Upper lobe of right lung (tissue), 1 donor: ENCODE data around the gene ZNF618. TPM values are rescaled to one million over a fixed set of nuclear protein-coding genes. Genes with fewer than 3 reads are reported as not detected.

ENCODE experiments used
- ATAC-seq: fragments of 200-7000 bp; cut with Tn5 transposase; one replicate; pipeline ENCODE4 v1.9.1; 2020; ENCODE audit warnings: mild to moderate bottlenecking, moderate library complexity
- DNase-seq: peaks from one replicate; pipeline ENCODE4 v3.0.0-alpha.2; 2020
- H3K27ac ChIP-seq: fragments of 200-600 bp; one replicate; pipeline ENCODE4 v1.8.0; 2022
- H3K27me3 ChIP-seq: fragments of 200-600 bp; one replicate; pipeline ENCODE4 v1.8.0; 2022; ENCODE audit warnings: mild to moderate bottlenecking
- H3K36me3 ChIP-seq: fragments of 200-600 bp; one replicate; pipeline ENCODE4 v1.8.0; 2022
- H3K4me1 ChIP-seq: fragments of 200-600 bp; one replicate; pipeline ENCODE4 v1.8.0; 2022
- H3K4me3 ChIP-seq: fragments of 200-600 bp; one replicate; pipeline ENCODE4 v1.8.0; 2022; ENCODE audit warnings: mild to moderate bottlenecking
- H3K9me3 ChIP-seq: fragments of 200-600 bp; one replicate; pipeline ENCODE4 v1.8.0; 2022
- CTCF ChIP-seq: fragments of 200-600 bp; IDR thresholded peaks from one replicate; pipeline ENCODE4 v1.8.0; 2022; ENCODE audit warnings: antibody characterized with exemption
- intact Hi-C: fragments of 100-400 bp; cut with DNase I; formaldehyde crosslinking; loops from one replicate; pipeline ENCODE4 v1.11.0; 2022
- total RNA-seq: library from RNA; stranded (reverse); fragmentation: NEBNext Ultra II Directional; extraction: Animal tissue kit (Norgen Biotek cat#: 25700); gene quantifications from one replicate; pipeline ENCODE4 v1.2.1, GENCODE V29; 2021
- donor health status: DM: no; HTN: yes; CAD: no; lungs with severe emphysema.

ZNF618 gene
- total RNA-seq, 1 donor from 2014 or later, result 9.8 TPM

GRCh38 chr9:113882636-113883164 lies 6.6 kb downstream of the ZNF618 start:
- ATAC-seq (no peak), DNase-seq (no peak)
- H3K27ac ChIP-seq, result no peak overlapping the region
- no peak overlapping the region for H3K4me3 ChIP-seq
- H3K4me1 ChIP-seq, result peaks cover 35% of the 10 kb centered on the region
- H3K36me3 ChIP-seq, result no peaks in the 10 kb centered on the region
- H3K27me3 ChIP-seq, result no peaks in the 10 kb centered on the region
- intact Hi-C loops, result no loop called here
- no peak for TF ChIP-seq CTCF
- no peaks in the 10 kb centered on the region for H3K9me3 ChIP-seq

DNA sequence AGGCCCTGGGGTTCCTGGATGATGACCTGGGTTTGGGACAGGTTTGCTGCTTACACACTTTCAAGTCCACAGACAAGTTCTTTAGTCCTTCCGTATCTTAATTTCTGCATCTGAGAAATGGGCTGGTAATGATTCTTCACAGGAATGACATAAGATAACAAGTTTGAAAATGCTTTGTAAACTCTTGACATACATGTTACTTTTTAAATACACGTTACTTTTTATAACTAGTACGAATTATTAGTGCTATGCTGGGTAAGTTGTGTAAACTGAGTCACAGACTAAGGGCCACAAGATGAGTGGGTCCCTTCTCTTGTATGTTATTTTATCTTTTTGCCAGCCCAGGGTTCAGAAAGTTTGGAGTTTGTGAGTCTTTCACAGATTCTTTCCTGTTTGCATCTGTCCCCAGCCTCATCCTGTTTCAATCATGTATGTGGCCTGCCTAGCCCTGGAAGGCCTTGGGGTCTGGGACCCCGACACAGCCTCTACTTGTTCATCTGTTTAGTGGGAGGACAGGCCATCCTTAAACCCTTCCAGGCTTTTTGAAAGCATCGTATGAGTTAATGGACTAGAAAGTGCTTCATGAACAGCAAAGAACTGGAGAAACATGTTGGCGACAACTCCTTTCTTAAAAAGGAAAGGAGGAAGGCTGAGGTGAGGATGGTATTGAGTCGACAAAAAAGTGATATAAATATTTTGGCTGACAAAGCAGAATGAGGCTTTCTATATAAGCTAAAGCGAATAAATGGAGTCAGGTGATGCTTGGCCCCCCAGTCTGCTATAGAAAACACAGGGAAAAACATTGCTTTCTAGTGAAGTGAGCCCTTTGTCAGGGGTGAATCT lies 9.3 kb downstream of the ZNF618 start:
- H3K27ac ChIP-seq, result peak overlapping the region; percentile 30
- H3K4me3 ChIP-seq, result peak overlapping the region; percentile 42

DNA sequence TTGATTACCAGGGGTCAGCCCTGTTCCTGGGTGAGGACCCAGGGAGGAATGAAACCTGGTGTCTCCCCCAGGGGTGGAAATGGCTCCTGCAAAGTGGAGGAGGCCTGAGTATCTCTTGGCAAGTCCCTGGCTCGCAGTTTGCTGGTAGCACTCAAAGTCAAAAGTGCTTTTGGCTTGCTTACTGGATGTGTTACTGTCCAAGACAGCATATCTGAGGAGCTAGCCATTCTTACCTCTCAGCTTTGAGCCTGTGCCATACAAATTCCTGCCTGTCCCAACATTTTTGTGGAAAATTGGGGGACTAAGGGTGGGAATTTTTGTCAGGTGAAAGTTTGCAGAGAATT lies 9.9 kb downstream of the ZNF618 start:
- peak; percentile 50 for ATAC-seq
- Histone ChIP-seq H3K27ac (peak overlapping the region; percentile 30), H3K4me1 (peaks cover 26% of the 10 kb centered on the region), H3K36me3 (no peaks in the 10 kb centered on the region), H3K4me3 (peak overlapping the region; percentile 42), H3K9me3 (peaks cover 7% of the 10 kb centered on the region), H3K27me3 (no peaks in the 10 kb centered on the region)
- intact Hi-C loops, result no loop called here
- TF ChIP-seq CTCF, result no peak
- DNase-seq, result no peak

More for the DNA sequence above, 9.3 kb downstream of the ZNF618 start:
- no peak for TF ChIP-seq CTCF
- Histone ChIP-seq H3K4me1 (peaks cover 26% of the 10 kb centered on the region), H3K36me3 (no peaks in the 10 kb centered on the region), H3K9me3 (peaks cover under 1% of the 10 kb centered on the region), H3K27me3 (no peaks in the 10 kb centered on the region)
- ATAC-seq, result no peak
- intact Hi-C loops, result no loop called here
- no peak for DNase-seq

DNA sequence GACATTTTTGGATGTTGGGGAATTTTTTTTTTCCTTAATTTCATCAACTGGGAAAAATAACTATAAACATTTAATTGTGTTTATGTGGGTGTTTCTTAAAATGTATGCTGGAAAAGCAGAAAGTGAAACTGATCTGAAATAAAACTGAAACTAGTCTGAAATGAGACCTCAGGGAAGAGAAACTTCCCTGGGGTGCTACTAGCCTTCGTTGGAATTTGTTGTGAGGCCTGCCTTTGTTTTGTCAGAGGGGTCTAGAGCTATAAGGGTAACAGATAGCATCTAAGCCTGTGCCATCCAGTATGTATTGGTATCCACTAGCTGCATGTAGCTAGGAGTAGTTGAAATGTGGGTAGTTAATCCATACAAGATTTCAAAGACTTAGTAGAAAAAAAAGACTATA lies 10.4 kb downstream of the ZNF618 start:
- H3K4me3 ChIP-seq, result peak overlapping the region; percentile 42
- H3K4me1 ChIP-seq, result peaks cover 26% of the 10 kb centered on the region
- no peaks in the 10 kb centered on the region for H3K36me3 ChIP-seq
- intact Hi-C loops, result no loop called here
- peaks cover 7% of the 10 kb centered on the region for H3K9me3 ChIP-seq
- H3K27me3 ChIP-seq, result no peaks in the 10 kb centered on the region
- DNase-seq, result no peak
- ATAC-seq, result peak; percentile 47
- TF ChIP-seq CTCF, result no peak
- H3K27ac ChIP-seq, result peak overlapping the region; percentile 30

DNA sequence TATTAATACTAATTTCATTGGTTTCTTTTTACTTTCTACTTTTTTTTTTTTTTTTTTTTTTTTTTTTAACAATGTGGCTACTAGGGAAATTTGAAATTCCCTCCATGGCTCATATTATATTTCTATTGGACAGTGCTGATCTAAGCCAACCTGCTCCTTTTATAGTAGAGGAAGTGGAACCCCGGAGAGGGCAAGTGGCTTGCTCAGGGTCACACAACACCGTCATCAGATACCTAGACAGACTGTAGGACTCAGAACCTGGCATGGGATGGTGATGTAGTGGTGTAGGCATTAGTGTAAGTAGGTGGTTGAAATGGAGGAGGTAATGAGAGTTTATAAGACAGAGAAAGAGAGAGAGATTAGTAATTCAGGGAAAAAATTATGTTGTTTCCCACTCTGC lies 10.8 kb downstream of the ZNF618 start:
- ATAC-seq, result peak; percentile 61
- Histone ChIP-seq H3K9me3 (peaks cover 7% of the 10 kb centered on the region), H3K4me1 (peaks cover 26% of the 10 kb centered on the region), H3K27ac (no peak overlapping the region), H3K4me3 (peak overlapping the region; percentile 42), H3K27me3 (no peaks in the 10 kb centered on the region), H3K36me3 (no peaks in the 10 kb centered on the region)
- intact Hi-C loops, result no loop called here
- TF ChIP-seq CTCF, result no peak
- DNase-seq, result no peak
